ENCODE results near the gene ZRANB1. TPM values are rescaled to one million over a fixed set of nuclear protein-coding genes. Genes with fewer than 3 reads are reported as not detected.

ZRANB1 gene
- total RNA-seq = 15.8 and 16.0 TPM in 2 replicates

GRCh38 chr10:124941823-124942222, at the start of gene ZRANB1:
Gene ZRANB1 (plus strand): TSS chr10:124942123. CDS start chr10:124942494, 371 bp downstream.
- no peak within 1 kb of the TSS for H3K4me3 Mint-ChIP-seq
- no peak for DNase-seq (ENCODE audit: low spot score)
- peaks cover 7% of the 10 kb centered on the region for H3K36me3 Mint-ChIP-seq (ENCODE audit: low read depth)
- intact Hi-C loops (cut with micrococcal nuclease) = no loop called here
- H3K9me3 Mint-ChIP-seq = no peaks in the 10 kb centered on the region
- no peaks in the 10 kb centered on the region for H3K27me3 Mint-ChIP-seq (ENCODE audit: insufficient read depth)
- peaks cover 7% of the 10 kb centered on the region for H3K4me1 Mint-ChIP-seq (ENCODE audit: low read depth)
- peak within 1 kb of the TSS; percentile 35 for H3K27ac Mint-ChIP-seq

GRCh38 chr10:124892905-124893304, 49.0 kb upstream of the ZRANB1 start:
- Mint-ChIP-seq H3K27me3 (ENCODE audit: insufficient read depth) (peaks cover 2% of the 10 kb centered on the region), H3K4me3 (no peak overlapping the region), H3K36me3 (ENCODE audit: low read depth) (no peaks in the 10 kb centered on the region), H3K4me1 (ENCODE audit: low read depth) (no peaks in the 10 kb centered on the region), H3K9me3 (no peaks in the 10 kb centered on the region), H3K27ac (no peak overlapping the region)
- intact Hi-C loops (cut with micrococcal nuclease) = no loop called here
- DNase-seq (ENCODE audit: low spot score) = no peak

GRCh38 chr10:124894569-124895215, 47.2 kb upstream of the ZRANB1 start:
- Mint-ChIP-seq H3K27ac (no peak overlapping the region), H3K27me3 (ENCODE audit: insufficient read depth) (peaks cover 7% of the 10 kb centered on the region), H3K9me3 (no peaks in the 10 kb centered on the region), H3K4me3 (no peak overlapping the region), H3K36me3 (ENCODE audit: low read depth) (no peaks in the 10 kb centered on the region), H3K4me1 (ENCODE audit: low read depth) (no peaks in the 10 kb centered on the region)
- intact Hi-C loops (cut with micrococcal nuclease) = no loop called here
- no peak for DNase-seq (ENCODE audit: low spot score)

- Mint-ChIP-seq H3K27ac (no peak overlapping the region), H3K4me1 (ENCODE audit: low read depth) (no peaks in the 10 kb centered on the region), H3K4me3 (no peak overlapping the region), H3K36me3 (ENCODE audit: low read depth) (no peaks in the 10 kb centered on the region), H3K9me3 (no peaks in the 10 kb centered on the region), H3K27me3 (ENCODE audit: insufficient read depth) (peaks cover 7% of the 10 kb centered on the region)
- intact Hi-C loops (cut with micrococcal nuclease) = no loop called here
- no peak for DNase-seq (ENCODE audit: low spot score)
Measured at GRCh38 chr10:124896751-124897150, 45.2 kb upstream of the ZRANB1 start.

- Mint-ChIP-seq H3K4me1 (ENCODE audit: low read depth) (no peaks in the 10 kb centered on the region), H3K36me3 (ENCODE audit: low read depth) (no peaks in the 10 kb centered on the region), H3K27me3 (ENCODE audit: insufficient read depth) (peaks cover 10% of the 10 kb centered on the region), H3K4me3 (no peak overlapping the region), H3K27ac (no peak overlapping the region), H3K9me3 (no peaks in the 10 kb centered on the region)
- intact Hi-C loops (cut with micrococcal nuclease) = no loop called here
- DNase-seq (ENCODE audit: low spot score) = no peak
Measured at GRCh38 chr10:124898471-124898870, 43.5 kb upstream of the ZRANB1 start.

GRCh38 chr10:124899151-124899550, 42.8 kb upstream of the ZRANB1 start:
- peaks cover 15% of the 10 kb centered on the region for H3K27me3 Mint-ChIP-seq (ENCODE audit: insufficient read depth)
- no peaks in the 10 kb centered on the region for H3K9me3 Mint-ChIP-seq
- H3K36me3 Mint-ChIP-seq (ENCODE audit: low read depth) = no peaks in the 10 kb centered on the region
- no peak overlapping the region for H3K27ac Mint-ChIP-seq
- intact Hi-C loops (cut with micrococcal nuclease) = no loop called here
- no peaks in the 10 kb centered on the region for H3K4me1 Mint-ChIP-seq (ENCODE audit: low read depth)
- DNase-seq (ENCODE audit: low spot score) = no peak
- no peak overlapping the region for H3K4me3 Mint-ChIP-seq

- DNase-seq (ENCODE audit: low spot score) = no peak
- H3K36me3 Mint-ChIP-seq (ENCODE audit: low read depth) = no peaks in the 10 kb centered on the region
- no peaks in the 10 kb centered on the region for H3K9me3 Mint-ChIP-seq
- peaks cover 15% of the 10 kb centered on the region for H3K27me3 Mint-ChIP-seq (ENCODE audit: insufficient read depth)
- no peaks in the 10 kb centered on the region for H3K4me1 Mint-ChIP-seq (ENCODE audit: low read depth)
- intact Hi-C loops (cut with micrococcal nuclease) = no loop called here
- no peak overlapping the region for H3K4me3 Mint-ChIP-seq
- H3K27ac Mint-ChIP-seq = no peak overlapping the region
Measured at GRCh38 chr10:124902462-124902861, 39.5 kb upstream of the ZRANB1 start.

GRCh38 chr10:124903111-124903510, 38.8 kb upstream of the ZRANB1 start:
- no peak overlapping the region for H3K27ac Mint-ChIP-seq
- no peaks in the 10 kb centered on the region for H3K36me3 Mint-ChIP-seq (ENCODE audit: low read depth)
- no peaks in the 10 kb centered on the region for H3K9me3 Mint-ChIP-seq
- H3K4me3 Mint-ChIP-seq = no peak overlapping the region
- no peaks in the 10 kb centered on the region for H3K4me1 Mint-ChIP-seq (ENCODE audit: low read depth)
- no peak for DNase-seq (ENCODE audit: low spot score)
- peaks cover 17% of the 10 kb centered on the region for H3K27me3 Mint-ChIP-seq (ENCODE audit: insufficient read depth)
- intact Hi-C loops (cut with micrococcal nuclease) = no loop called here

GRCh38 chr10:124904796-124905195, 37.1 kb upstream of the ZRANB1 start:
- Mint-ChIP-seq H3K27me3 (ENCODE audit: insufficient read depth) (peaks cover 12% of the 10 kb centered on the region), H3K9me3 (no peaks in the 10 kb centered on the region), H3K4me3 (no peak overlapping the region), H3K27ac (no peak overlapping the region), H3K4me1 (ENCODE audit: low read depth) (no peaks in the 10 kb centered on the region), H3K36me3 (ENCODE audit: low read depth) (no peaks in the 10 kb centered on the region)
- intact Hi-C loops (cut with micrococcal nuclease) = no loop called here
- no peak for DNase-seq (ENCODE audit: low spot score)

- Mint-ChIP-seq H3K4me3 (no peak overlapping the region), H3K27ac (no peak overlapping the region), H3K27me3 (ENCODE audit: insufficient read depth) (peaks cover 21% of the 10 kb centered on the region), H3K36me3 (ENCODE audit: low read depth) (no peaks in the 10 kb centered on the region), H3K4me1 (ENCODE audit: low read depth) (peaks cover 2% of the 10 kb centered on the region), H3K9me3 (no peaks in the 10 kb centered on the region)
- DNase-seq (ENCODE audit: low spot score) = no peak
- intact Hi-C loops (cut with micrococcal nuclease) = no loop called here
Measured at GRCh38 chr10:124906551-124907001, 35.3 kb upstream of the ZRANB1 start.

- intact Hi-C loops (cut with micrococcal nuclease) = no loop called here
- H3K27me3 Mint-ChIP-seq (ENCODE audit: insufficient read depth) = peaks cover 23% of the 10 kb centered on the region
- DNase-seq (ENCODE audit: low spot score) = no peak
- peaks cover 7% of the 10 kb centered on the region for H3K4me1 Mint-ChIP-seq (ENCODE audit: low read depth)
- no peak overlapping the region for H3K4me3 Mint-ChIP-seq
- H3K27ac Mint-ChIP-seq = no peak overlapping the region
- no peaks in the 10 kb centered on the region for H3K36me3 Mint-ChIP-seq (ENCODE audit: low read depth)
- H3K9me3 Mint-ChIP-seq = no peaks in the 10 kb centered on the region
Measured at GRCh38 chr10:124909563-124909962, 32.4 kb upstream of the ZRANB1 start.

GRCh38 chr10:124911124-124912067, 30.5 kb upstream of the ZRANB1 start:
- no peak for DNase-seq (ENCODE audit: low spot score)
- peaks cover 23% of the 10 kb centered on the region for H3K27me3 Mint-ChIP-seq (ENCODE audit: insufficient read depth)
- no peak overlapping the region for H3K4me3 Mint-ChIP-seq
- H3K4me1 Mint-ChIP-seq (ENCODE audit: low read depth) = peaks cover 19% of the 10 kb centered on the region
- H3K36me3 Mint-ChIP-seq (ENCODE audit: low read depth) = no peaks in the 10 kb centered on the region
- no peak overlapping the region for H3K27ac Mint-ChIP-seq
- no peaks in the 10 kb centered on the region for H3K9me3 Mint-ChIP-seq
- intact Hi-C loops (cut with micrococcal nuclease) = loop anchor here (10.0 kb wide), 1 partner anchor 913 kb away; the partner anchor contains the start of genes BCCIP and UROS

All from activated T-helper 1 cell treated with anti-CD3 and anti-CD28 coated beads, Interleukin-12 subunit alpha, Interleukin-12 subunit beta, Interleukin-2, Interleukin-4 antibody, amounts not matched to agents 30 ng/mL and 10 ng/mL and 1 ng/mL, durations not matched to agents 14 hours and 24 hours and 36 hours (primary cell).